ENCODE results near the gene LILRB4. TPM values are rescaled to one million over a fixed set of nuclear protein-coding genes. Genes with fewer than 3 reads are reported as not detected.
"Not testable (repeated sequence)": the region's sequence is repeated elsewhere in the genome, so short reads cannot be mapped to it uniquely, and the experiment has no call there.

Gene LILRB4
- total and polyA plus RNA-seq, 3 donors from 2014 or later, result 1.0 to 12.6 (median 3.2) TPM

DNA sequence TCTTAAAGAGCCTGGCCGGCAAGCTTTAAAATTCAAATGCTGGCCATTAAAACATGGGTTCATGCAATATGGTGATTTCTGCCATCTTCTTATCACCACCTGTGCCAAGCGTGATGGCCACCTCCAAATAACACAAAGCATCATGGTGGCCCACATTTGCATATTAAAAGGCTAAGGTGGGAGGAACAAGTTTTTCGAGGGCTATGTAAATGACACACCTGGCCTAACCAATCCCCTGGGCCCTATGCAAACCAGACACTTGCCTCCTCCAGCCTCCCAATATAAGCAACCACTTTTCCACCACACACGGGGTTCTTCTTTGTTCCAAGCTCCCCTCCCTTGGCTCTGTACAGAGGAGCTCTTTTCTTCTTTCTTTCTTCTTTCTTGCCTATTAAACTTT, 14.4 kb downstream of the LILRB4 start:
- 62 to 69% methylated on average over 4 of the region's 4 CpGs for WGBS, 2 donors
- H3K27ac ChIP-seq, result no peak overlapping the region
- no peaks in the 10 kb centered on the region for H3K4me1 ChIP-seq
- intact Hi-C loops (cut with DNase I; ENCODE audit: low total_unique reads), result no loop called here
- DNase-seq, result no peak
- H3K4me3 ChIP-seq, result no peak overlapping the region
- no peaks in the 10 kb centered on the region for H3K27me3 ChIP-seq
- no peaks in the 10 kb centered on the region for H3K9me3 ChIP-seq
- TF ChIP-seq, protein P1, sequence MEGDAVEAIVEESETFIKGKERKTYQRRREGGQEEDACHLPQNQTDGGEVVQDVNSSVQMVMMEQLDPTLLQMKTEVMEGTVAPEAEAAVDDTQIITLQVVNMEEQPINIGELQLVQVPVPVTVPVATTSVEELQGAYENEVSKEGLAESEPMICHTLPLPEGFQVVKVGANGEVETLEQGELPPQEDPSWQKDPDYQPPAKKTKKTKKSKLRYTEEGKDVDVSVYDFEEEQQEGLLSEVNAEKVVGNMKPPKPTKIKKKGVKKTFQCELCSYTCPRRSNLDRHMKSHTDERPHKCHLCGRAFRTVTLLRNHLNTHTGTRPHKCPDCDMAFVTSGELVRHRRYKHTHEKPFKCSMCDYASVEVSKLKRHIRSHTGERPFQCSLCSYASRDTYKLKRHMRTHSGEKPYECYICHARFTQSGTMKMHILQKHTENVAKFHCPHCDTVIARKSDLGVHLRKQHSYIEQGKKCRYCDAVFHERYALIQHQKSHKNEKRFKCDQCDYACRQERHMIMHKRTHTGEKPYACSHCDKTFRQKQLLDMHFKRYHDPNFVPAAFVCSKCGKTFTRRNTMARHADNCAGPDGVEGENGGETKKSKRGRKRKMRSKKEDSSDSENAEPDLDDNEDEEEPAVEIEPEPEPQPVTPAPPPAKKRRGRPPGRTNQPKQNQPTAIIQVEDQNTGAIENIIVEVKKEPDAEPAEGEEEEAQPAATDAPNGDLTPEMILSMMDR (IDR thresholded peaks at IDR 0.05), result no peak
- TF ChIP-seq POLR2A (IDR thresholded peaks at IDR 0.05), result no peak
- no peaks in the 10 kb centered on the region for H3K36me3 ChIP-seq (ENCODE audit: low read depth, missing control alignments)

DNA sequence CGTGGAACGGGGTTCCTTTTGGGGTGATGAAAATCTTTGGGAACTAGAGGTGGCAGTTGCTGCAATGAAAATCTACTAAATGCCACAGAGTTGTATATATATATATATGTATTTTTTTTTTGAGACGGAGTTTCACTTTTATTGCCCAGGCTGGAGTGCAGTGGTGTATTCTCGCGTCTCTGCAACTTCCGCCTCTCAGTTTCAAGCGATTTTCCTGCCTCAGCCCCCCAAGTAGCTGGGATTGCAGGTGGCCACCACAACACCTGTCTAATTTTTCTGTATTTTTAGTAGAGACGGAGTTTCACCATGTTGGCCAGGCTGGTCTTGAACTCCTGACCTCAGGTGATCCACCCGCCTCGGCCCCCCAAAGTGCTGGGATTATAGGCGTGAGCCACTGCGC, 18.8 kb downstream of the LILRB4 start:
- H3K4me3 ChIP-seq; H3K27ac ChIP-seq; H3K27me3 ChIP-seq; H3K4me1 ChIP-seq; DNase-seq; H3K9me3 ChIP-seq; H3K36me3 ChIP-seq (ENCODE audit: low read depth, missing control alignments); intact Hi-C loops (cut with DNase I; ENCODE audit: low total_unique reads): not testable (repeated sequence)
- 80 to 83% methylated on average over 12 of the region's 12 CpGs for WGBS, 2 donors

DNA sequence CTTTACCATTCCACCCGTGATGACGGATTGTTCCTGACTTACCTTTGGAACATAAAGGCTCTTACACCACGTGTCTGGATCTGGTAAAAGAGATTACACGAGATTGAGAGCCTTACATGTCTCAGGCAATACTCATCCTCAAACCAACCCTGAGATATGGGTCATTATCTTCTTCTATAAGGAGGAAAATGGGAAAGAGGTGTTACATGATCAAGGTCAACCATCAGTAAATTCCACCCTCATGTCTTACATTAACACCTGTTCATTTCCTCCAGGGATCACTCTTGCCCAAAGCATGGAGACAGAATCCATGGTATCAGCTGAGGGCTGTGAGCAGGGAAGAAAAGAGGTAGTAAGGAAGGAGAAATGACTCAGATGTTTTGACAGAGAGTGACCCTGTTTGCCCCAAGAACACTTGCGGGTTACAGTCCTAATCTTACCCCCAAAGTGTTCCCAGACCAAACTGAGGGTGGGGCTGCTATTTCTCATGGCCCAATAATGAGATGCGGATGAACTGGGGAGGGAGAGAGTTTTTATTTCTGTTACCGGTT, 19.6 kb downstream of the LILRB4 start:
- Histone ChIP-seq H3K4me1 (no peaks in the 10 kb centered on the region), H3K27ac (no peak overlapping the region), H3K4me3 (no peak overlapping the region), H3K36me3 (ENCODE audit: low read depth, missing control alignments) (no peaks in the 10 kb centered on the region), H3K27me3 (no peaks in the 10 kb centered on the region), H3K9me3 (no peaks in the 10 kb centered on the region)
- intact Hi-C loops (cut with DNase I; ENCODE audit: low total_unique reads), result no loop called here
- 62% methylated on average over 7 of the region's 7 CpGs for WGBS, 2 donors
- no peak for DNase-seq
- no peak for TF ChIP-seq POLR2A (IDR thresholded peaks at IDR 0.05)
- TF ChIP-seq, protein P1 (IDR thresholded peaks at IDR 0.05), result no peak

DNA sequence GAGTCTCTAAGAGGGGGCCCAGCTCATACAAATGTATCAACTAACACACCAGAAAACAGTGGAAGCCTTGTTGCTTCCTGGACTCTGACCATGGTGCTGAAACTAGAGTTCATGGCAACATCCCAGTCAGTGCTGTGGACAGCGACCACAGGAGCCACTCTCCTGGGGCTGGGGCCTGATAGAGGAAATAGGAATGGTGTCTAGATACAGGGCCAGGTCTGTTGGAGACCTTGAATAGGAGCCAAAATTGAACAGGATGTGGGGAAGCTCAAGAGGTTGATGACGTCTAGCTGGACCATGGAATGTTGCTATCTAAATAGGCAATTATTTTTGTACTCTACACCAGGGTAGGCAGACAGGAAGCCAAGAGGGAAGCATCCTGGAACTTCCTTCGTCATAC, 21.7 kb downstream of the LILRB4 start:
- DNase-seq, result peak; percentile 36
- TF ChIP-seq, protein P1 (IDR thresholded peaks at IDR 0.05), result no peak
- TF ChIP-seq POLR2A (IDR thresholded peaks at IDR 0.05), result no peak
- Histone ChIP-seq H3K9me3 (no peaks in the 10 kb centered on the region), H3K27ac (no peak overlapping the region), H3K27me3 (no peaks in the 10 kb centered on the region), H3K4me3 (no peak overlapping the region), H3K36me3 (ENCODE audit: low read depth, missing control alignments) (no peaks in the 10 kb centered on the region), H3K4me1 (no peaks in the 10 kb centered on the region)
- WGBS, 2 donors, result 32% methylated on average over 2 to 3 of the region's 3 CpGs
- intact Hi-C loops (cut with DNase I; ENCODE audit: low total_unique reads), result no loop called here

DNA sequence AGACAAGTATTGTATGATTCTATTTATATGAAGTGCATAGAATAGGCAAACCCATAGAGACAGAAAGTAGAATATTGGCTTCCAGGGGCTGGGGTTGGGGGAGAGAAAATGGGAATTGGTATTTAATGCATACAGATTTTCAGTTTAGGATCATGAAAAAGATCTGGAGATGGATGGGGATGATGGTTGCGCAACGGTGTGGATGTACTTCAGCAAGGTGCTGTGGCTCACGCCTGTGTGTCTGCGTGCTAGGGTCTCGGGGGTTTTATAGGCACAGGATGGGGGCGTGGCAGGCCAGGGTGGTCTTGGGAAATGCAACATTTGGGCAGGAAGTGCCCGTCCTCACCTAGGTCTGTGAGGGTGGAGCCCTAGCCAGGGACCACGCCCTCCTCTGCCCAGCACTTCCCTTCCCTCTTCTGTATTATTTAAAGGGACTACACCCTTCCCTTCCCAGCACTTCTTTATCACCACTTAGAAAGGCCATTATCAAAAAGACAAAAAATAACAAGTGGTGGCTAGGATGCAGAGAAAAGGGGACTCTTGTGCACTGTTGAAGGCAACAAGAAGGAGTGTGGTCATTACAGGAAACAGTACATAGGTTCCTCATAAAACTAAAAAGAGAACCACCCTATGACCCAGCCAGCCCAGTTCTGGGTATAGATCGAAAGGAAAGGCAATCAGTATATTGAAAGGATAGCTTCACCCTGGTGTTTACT, 29.0 kb downstream of the LILRB4 start:
- no peaks in the 10 kb centered on the region for H3K4me1 ChIP-seq
- DNase-seq, result no peak

More for the DNA sequence above, 29.0 kb downstream of the LILRB4 start:
- no peak for TF ChIP-seq POLR2A (IDR thresholded peaks at IDR 0.05)
- TF ChIP-seq, protein P1 (IDR thresholded peaks at IDR 0.05), result no peak
- Histone ChIP-seq H3K27ac (no peak overlapping the region), H3K36me3 (ENCODE audit: low read depth, missing control alignments) (no peaks in the 10 kb centered on the region), H3K9me3 (no peaks in the 10 kb centered on the region), H3K27me3 (no peaks in the 10 kb centered on the region), H3K4me3 (no peak overlapping the region)
- 54 to 67% methylated on average over 9 of the region's 9 CpGs for WGBS, 2 donors
- intact Hi-C loops (cut with DNase I; ENCODE audit: low total_unique reads), result no loop called here
